Activated naive CD4-positive, alpha-beta T cell treated with anti-CD3 and anti-CD28 coated beads, Interleukin-2, amount 50 U/mL, for 24 hours (primary cell): Measurements from ENCODE around the gene CCDC116.
"Not testable (repeated sequence)": the region's sequence is repeated elsewhere in the genome, so short reads cannot be mapped to it uniquely, and the experiment has no call there.

Source experiments
- H3K27ac Mint-ChIP-seq: one replicate; pipeline ENCODE4 v1.8.0; 2021; ENCODE audit warnings: mild to moderate bottlenecking, mixed read lengths
- H3K27me3 Mint-ChIP-seq: one replicate; pipeline ENCODE4 v1.8.0; 2021; ENCODE audit warnings: mixed read lengths
- H3K36me3 Mint-ChIP-seq: one replicate; pipeline ENCODE4 v1.8.0; 2021; ENCODE audit warnings: mixed read lengths
- H3K4me1 Mint-ChIP-seq: one replicate; pipeline ENCODE4 v1.8.0; 2021; ENCODE audit warnings: mixed read lengths
- H3K4me3 Mint-ChIP-seq: one replicate; pipeline ENCODE4 v1.8.0; 2021; ENCODE audit warnings: mild to moderate bottlenecking, mixed read lengths
- H3K9me3 Mint-ChIP-seq: one replicate; pipeline ENCODE4 v1.8.0; 2021; ENCODE audit warnings: mixed read lengths

Gene CCDC116

GRCh38 chr22:21632237-21632895 is at the start of gene CCDC116:
Gene CCDC116, plus strand, starts transcription at chr22:21632760. Its CDS starts 422 bp downstream, at chr22:21633182.
- Mint-ChIP-seq H3K36me3 (peaks cover 7% of the 10 kb centered on the region), H3K4me3 (no peak within 1 kb of the TSS), H3K9me3 (no peaks in the 10 kb centered on the region), H3K27ac (no peak within 1 kb of the TSS), H3K27me3 (no peaks in the 10 kb centered on the region), H3K4me1 (peaks cover 18% of the 10 kb centered on the region)

GRCh38 chr22:21582801-21583740 is 49.5 kb upstream of the CCDC116 start:
- Mint-ChIP-seq H3K36me3 (peaks cover 4% of the 10 kb centered on the region), H3K27ac (peak overlapping the region; percentile 25), H3K4me3 (no peak overlapping the region), H3K9me3 (no peaks in the 10 kb centered on the region), H3K27me3 (no peaks in the 10 kb centered on the region), H3K4me1 (peaks cover 54% of the 10 kb centered on the region)

DNA sequence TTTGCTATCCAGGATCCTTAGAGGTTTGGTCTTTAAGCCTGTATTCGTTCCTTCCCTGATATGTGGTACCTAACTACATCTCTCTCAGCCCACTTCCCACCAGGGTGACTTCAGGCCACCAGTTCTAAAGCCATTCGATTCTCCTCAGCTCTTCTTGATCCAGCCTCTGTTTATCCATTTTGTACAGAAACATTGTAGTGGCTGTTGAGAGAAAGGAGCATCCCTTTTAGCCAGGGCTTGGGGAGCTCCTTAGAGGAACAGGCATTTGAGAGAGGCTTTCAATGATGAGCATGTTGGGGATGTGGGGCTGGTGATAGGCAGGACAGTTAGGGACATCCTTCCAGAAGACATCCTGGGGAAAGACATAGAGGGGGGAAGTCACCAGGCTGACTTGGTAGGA is 47.2 kb upstream of the CCDC116 start:
- Mint-ChIP-seq H3K4me3 (peak overlapping the region; percentile 21), H3K4me1 (peaks cover 50% of the 10 kb centered on the region), H3K9me3 (no peaks in the 10 kb centered on the region), H3K27ac (peak overlapping the region; percentile 73), H3K36me3 (peaks cover 4% of the 10 kb centered on the region), H3K27me3 (no peaks in the 10 kb centered on the region)

GRCh38 chr22:21587803-21588611 is 44.6 kb upstream of the CCDC116 start:
- H3K4me3 Mint-ChIP-seq, result peak overlapping the region; percentile 53
- H3K4me1 Mint-ChIP-seq, result peaks cover 60% of the 10 kb centered on the region
- H3K27me3 Mint-ChIP-seq, result no peaks in the 10 kb centered on the region
- H3K36me3 Mint-ChIP-seq, result peaks cover 4% of the 10 kb centered on the region
- H3K27ac Mint-ChIP-seq, result peak overlapping the region; percentile 84
- H3K9me3 Mint-ChIP-seq, result no peaks in the 10 kb centered on the region

- Mint-ChIP-seq H3K27ac (peak overlapping the region; percentile 70), H3K4me3 (peak overlapping the region; percentile 36), H3K9me3 (no peaks in the 10 kb centered on the region), H3K27me3 (no peaks in the 10 kb centered on the region), H3K36me3 (peaks cover 15% of the 10 kb centered on the region), H3K4me1 (peaks cover 67% of the 10 kb centered on the region)
Measured at GRCh38 chr22:21589396-21589795, 43.2 kb upstream of the CCDC116 start.

GRCh38 chr22:21590809-21591641 is 41.5 kb upstream of the CCDC116 start:
- no peaks in the 10 kb centered on the region for H3K27me3 Mint-ChIP-seq
- no peaks in the 10 kb centered on the region for H3K9me3 Mint-ChIP-seq
- peaks cover 64% of the 10 kb centered on the region for H3K4me1 Mint-ChIP-seq
- peaks cover 22% of the 10 kb centered on the region for H3K36me3 Mint-ChIP-seq
- H3K4me3 Mint-ChIP-seq, result no peak overlapping the region
- peak overlapping the region; percentile 35 for H3K27ac Mint-ChIP-seq

DNA sequence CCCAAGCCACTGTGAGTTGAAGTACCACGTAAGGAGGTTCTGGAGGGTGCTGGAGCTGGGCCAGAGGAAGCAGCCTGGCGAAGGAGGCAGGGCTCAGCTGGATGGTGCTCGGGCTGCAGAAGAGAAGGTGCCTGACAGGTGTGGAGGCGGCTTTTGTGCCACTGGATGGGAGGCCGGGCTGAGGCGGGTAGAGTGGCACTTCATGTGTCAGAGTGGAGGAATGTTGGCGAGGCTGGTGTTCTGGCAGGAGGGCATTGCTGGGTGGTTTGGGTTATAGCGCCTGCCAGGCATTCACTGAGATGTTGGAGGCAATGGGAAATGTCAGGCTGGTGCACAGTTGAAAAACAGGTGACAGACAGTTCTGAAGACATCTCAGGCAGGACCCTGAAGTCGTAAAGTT is 40.9 kb upstream of the CCDC116 start:
- peaks cover 23% of the 10 kb centered on the region for H3K36me3 Mint-ChIP-seq
- H3K4me3 Mint-ChIP-seq, result no peak overlapping the region
- peaks cover 67% of the 10 kb centered on the region for H3K4me1 Mint-ChIP-seq
- H3K27me3 Mint-ChIP-seq, result no peaks in the 10 kb centered on the region
- H3K9me3 Mint-ChIP-seq, result no peaks in the 10 kb centered on the region
- H3K27ac Mint-ChIP-seq, result peak overlapping the region; percentile 35

- Mint-ChIP-seq H3K36me3 (peaks cover 23% of the 10 kb centered on the region), H3K27me3 (no peaks in the 10 kb centered on the region), H3K4me3 (no peak overlapping the region), H3K27ac (no peak overlapping the region), H3K9me3 (no peaks in the 10 kb centered on the region), H3K4me1 (peaks cover 65% of the 10 kb centered on the region)
Measured at GRCh38 chr22:21592422-21592821, 40.1 kb upstream of the CCDC116 start.

DNA sequence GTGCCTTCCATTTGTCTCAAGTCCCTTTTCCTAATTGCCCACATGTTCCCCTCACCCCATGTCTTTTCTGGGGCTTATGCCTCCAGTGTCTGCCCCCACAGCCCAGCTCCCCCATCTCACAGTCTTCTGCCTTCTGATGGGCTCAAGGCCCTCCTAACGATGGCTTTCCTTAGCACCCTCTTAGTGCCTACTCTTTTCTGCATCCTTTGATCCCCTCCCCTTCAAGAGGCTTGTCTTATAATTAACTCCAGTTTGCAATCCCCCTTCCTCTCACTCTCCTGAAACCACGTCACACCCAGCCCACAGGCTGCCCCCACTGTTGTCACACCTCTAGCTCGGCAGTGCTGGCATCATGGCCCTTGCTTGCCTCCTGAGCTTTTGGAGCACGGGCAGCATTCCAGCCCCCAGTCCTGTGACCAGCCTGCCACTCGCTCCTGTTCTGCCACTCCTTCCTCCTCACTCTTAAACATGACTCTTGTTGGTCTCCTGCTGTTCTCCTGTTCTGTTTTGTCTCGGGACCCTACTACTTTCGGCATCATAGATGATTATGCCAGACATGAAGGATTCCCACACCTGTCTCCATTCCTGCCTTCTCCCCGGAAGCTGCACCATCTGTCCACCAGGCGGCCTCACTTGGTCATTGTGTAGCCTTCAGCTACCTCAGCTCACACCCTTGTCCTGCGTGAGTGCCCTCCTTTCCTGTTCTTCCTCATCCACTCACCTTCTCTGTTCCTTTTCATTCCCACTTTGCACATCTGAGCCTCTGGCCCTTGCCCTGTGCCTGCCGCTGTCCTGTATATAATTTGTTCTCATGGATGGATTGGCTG is 38.9 kb upstream of the CCDC116 start:
- Mint-ChIP-seq H3K9me3 (no peaks in the 10 kb centered on the region), H3K27ac (peak overlapping the region; percentile 5), H3K36me3 (peaks cover 25% of the 10 kb centered on the region), H3K4me3 (no peak overlapping the region), H3K4me1 (peaks cover 61% of the 10 kb centered on the region), H3K27me3 (no peaks in the 10 kb centered on the region)

GRCh38 chr22:21594865-21595452 is 37.6 kb upstream of the CCDC116 start:
- Mint-ChIP-seq H3K9me3 (no peaks in the 10 kb centered on the region), H3K27me3 (no peaks in the 10 kb centered on the region), H3K36me3 (peaks cover 30% of the 10 kb centered on the region), H3K4me3 (no peak overlapping the region), H3K4me1 (peaks cover 67% of the 10 kb centered on the region), H3K27ac (no peak overlapping the region)

DNA sequence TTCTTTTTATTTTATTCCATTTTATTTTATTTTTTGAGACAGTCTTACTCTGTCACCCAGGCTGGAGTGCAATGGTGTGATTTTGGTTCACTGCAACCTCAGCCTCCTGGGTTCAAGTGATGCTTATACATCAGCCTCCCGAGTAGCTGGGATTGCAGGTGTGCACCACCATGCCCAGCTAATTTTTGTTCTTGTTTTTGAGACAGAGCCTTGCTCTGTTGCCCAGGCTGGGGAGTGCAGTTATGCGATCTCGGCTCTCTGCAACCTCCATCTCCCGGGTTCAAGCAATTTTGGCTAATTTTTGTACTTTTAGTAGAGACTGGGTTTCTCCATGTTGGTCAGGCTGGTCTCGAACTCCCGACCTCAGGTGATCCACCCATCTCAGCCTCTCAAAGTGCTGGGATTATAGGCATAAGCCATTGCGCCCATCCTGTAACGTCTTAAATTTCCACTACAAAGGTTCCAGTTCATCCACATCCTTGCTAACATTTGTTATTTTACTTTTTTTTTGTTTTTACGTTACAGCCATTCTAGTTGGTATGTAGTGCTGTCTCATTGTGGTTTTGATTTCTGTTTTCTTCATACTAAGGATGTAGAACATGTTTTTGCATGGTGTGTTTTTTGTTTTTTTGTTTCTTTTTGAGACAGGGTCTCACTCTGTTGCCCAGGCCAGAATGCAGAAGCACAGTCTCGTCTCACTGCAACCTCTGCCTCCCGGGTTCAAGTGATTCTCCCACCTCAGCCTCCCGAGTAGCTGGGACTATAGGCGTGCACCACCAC is 36.0 kb upstream of the CCDC116 start:
- peaks cover 30% of the 10 kb centered on the region for H3K36me3 Mint-ChIP-seq
- H3K4me1 Mint-ChIP-seq, result peaks cover 53% of the 10 kb centered on the region
- H3K27ac Mint-ChIP-seq, H3K27me3 Mint-ChIP-seq, H3K4me3 Mint-ChIP-seq, H3K9me3 Mint-ChIP-seq: not testable (repeated sequence)

GRCh38 chr22:21598302-21598701 is 34.3 kb upstream of the CCDC116 start:
- H3K36me3 Mint-ChIP-seq, result peaks cover 30% of the 10 kb centered on the region
- no peak overlapping the region for H3K4me3 Mint-ChIP-seq
- no peak overlapping the region for H3K27ac Mint-ChIP-seq
- no peaks in the 10 kb centered on the region for H3K27me3 Mint-ChIP-seq
- peaks cover 55% of the 10 kb centered on the region for H3K4me1 Mint-ChIP-seq
- no peaks in the 10 kb centered on the region for H3K9me3 Mint-ChIP-seq
